Measurements from ENCODE around the gene TARBP2.

DNA sequence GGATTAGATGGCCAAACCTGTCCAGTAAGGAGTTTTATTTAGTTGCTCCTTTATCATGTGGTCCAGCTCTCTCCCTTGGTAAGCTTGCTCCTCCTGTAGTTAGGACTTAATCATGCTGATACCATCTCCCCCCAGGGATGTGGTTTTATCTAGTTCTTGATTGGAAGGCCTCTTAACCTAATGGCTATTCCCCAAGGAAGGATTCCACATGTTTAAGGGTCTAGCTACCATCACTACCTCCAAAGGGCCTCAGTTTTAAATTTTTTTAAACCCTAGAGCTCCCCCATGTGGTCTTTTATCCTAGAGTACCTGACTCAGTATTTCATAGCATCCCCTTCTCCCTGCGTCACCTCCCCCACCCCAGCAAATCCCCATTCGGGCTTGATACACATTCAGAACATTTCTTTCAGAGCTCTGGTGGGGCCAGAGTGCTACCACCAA, 24.3 kb upstream of the TARBP2 start:
- TF ChIP-seq CTCF (IDR thresholded peaks at IDR 0.05): peak in 2 of 4 donors; percentile 15 to 24
- TF ChIP-seq POLR2A (IDR thresholded peaks at IDR 0.05): no peak
